Testis (tissue), 2 donors: ENCODE measurements around the gene WIPF3.

Source experiments
- CTCF ChIP-seq, 3 experiments: fragments of 450-650 bp in 2 of 3; fragments of 200-600 bp in 1 of 3; sonication (generic) in 1 of 3; IDR thresholded peaks; one replicate each; pipeline ENCODE4 v1.5.1; 2016 to 2019; ENCODE audit warnings: antibody characterized with exemption in 3 of 3, mild to moderate bottlenecking in 2 of 3, moderate library complexity in 1 of 3
- POLR2A ChIP-seq: fragments of 450-650 bp; IDR thresholded peaks from one replicate; pipeline ENCODE4 v1.6.1; 2017; ENCODE audit warnings: antibody characterized with exemption, mild to moderate bottlenecking, moderate library complexity

DNA sequence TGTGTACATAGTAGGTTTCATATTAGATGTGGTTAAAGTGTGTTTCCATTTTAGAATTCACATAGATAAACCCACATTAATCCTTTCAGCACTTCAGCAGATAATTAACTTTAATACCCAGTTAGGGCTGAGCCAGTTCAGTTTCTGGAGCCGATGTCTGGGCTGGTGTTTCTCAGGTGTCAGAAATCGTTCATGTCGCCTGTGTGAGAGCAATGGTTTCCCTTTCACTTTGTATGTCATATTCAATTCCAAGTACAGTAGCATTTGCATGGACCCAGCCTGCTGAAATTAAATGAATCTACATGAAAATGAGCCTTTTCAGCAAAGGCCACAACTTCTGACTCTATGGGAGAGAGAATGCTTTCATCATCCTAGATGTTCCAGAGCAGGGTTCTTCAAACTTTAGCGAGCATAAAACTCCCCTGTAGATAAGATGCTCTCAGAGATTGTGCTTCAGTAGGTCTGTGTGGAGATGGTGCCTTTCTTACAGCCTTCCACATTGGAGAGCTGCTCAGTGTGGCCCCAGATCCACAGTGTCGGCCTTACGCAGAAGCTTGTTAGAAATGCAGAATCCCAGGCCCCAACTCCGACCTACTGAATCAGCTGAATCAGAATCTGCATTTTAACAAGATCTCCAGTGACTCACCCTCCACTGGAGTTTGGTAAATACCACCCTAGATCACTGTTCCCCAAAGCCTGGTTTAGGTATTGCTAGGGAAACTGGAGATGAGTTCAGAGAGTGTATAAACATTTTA lies 19.6 kb downstream of the WIPF3 start:
- TF ChIP-seq CTCF (IDR thresholded peaks at IDR 0.05), result no peak
- TF ChIP-seq POLR2A, result no peak
